GM23248 (cell line): Measurements from ENCODE around the gene KCNG2.

Source experiments
- EZH2 ChIP-seq: fragments of 200-600 bp; sonication (generic); IDR thresholded peaks from 2 replicates; pipeline ENCODE4 v1.6.1; 2018; ENCODE audit warnings: antibody characterized with exemption, mild to moderate bottlenecking; ENCODE audit not compliant: insufficient read depth, poor library complexity, severe bottlenecking
- EZH2phosphoT487 ChIP-seq: fragments of 200-600 bp; sonication (generic); IDR thresholded peaks from 2 replicates; pipeline ENCODE4 v1.6.1; 2018; ENCODE audit warnings: antibody characterized with exemption, moderate library complexity, mild to moderate bottlenecking, low read depth; ENCODE audit not compliant: insufficient read depth

- TF ChIP-seq EZH2 = no peak
- no peak for TF ChIP-seq EZH2phosphoT487
Observed at GRCh38 chr18:79819968-79820351, 22.2 kb downstream of the KCNG2 start.
